Tongue (tissue), 2 donors: ENCODE data around the gene HOMER2. TPM values are rescaled to one million over a fixed set of nuclear protein-coding genes. Genes with fewer than 3 reads are reported as not detected.
A peak's percentile ranks its signal among the peaks of the same experiment; 100 is the strongest.
"Not testable (repeated sequence)": the region's sequence is repeated elsewhere in the genome, so short reads cannot be mapped to it uniquely, and the experiment has no call there.

Source experiments
- DNase-seq: peaks from one replicate; pipeline ENCODE4 v3.0.0-alpha.2; 2015
- total RNA-seq: library from RNA; depleted of rRNA; stranded (reverse); fragments of >200 nt; gene quantifications from one replicate; pipeline ENCODE4 v1.2.3, GENCODE V29; 2014

The HOMER2 gene
- total RNA-seq, result 38.4 TPM

DNA sequence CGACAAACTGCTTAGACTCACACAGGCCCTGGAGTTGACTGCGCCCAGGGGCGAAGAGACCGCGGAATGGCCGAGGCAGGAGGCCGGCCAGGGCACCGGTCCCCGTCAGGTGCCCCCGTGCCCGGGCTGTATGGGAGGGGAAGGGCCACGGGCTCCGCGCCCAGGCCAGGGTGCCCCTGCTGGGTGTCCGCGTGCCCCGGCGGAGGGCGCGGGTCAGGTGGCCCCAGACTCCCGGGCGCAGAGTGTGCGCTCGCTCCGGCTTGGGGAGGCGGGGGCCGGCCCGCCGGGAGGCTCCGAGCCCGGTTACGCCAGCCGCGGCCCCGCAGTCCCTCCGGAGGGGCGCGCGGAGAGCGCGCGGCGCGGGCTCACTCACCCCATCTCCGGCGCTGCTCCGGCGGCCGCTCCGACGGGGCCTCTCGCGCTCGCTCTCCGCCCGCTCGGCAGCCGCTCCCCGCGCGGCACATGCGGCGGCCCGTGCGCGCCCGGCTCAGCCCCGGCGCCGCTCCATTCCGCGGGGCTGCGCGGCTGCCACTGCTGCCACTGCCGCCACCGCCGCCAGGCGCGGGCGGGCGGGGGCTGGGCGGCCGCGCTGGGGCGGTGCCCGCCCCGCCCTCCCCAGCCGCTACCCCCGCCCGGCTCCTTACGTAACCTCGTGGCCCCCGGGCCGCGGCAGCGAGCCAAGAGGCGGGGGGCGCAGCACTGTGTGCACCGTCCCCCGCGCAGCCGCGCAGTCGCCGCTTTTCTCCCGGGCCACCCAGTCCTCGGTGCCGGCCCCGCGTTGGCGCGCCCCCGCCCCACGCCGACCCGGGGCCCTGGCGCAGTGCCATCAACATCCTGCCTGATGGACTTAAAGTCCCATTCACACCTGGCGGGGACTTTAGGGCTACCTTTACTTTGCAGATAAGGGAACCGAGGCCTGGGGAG, at the start of gene HOMER2:
HOMER2 (minus strand) TSS at position 563 of the 924 bp plus-strand sequence; CDS start at position 378, 185 bp downstream.
- peak; percentile 59 for DNase-seq

DNA sequence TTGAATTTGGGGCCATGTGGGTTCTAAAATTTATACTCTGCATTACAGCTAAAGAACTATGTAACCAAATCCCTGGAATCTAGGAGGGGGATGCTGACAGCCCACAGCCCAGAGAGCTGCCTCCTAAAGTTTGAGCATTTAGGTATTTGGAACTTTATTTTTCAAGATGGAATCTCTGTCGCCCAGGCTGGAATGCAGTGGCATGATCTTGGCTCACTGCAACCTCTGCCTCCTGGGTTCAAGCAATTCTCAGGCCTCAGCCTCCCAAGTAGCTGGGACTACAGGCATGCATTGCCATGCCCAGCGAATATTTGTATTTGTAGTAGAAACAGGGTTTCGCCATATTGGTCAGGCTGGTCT, 48.1 kb upstream of the HOMER2 start:
- not testable (repeated sequence) for DNase-seq

DNA sequence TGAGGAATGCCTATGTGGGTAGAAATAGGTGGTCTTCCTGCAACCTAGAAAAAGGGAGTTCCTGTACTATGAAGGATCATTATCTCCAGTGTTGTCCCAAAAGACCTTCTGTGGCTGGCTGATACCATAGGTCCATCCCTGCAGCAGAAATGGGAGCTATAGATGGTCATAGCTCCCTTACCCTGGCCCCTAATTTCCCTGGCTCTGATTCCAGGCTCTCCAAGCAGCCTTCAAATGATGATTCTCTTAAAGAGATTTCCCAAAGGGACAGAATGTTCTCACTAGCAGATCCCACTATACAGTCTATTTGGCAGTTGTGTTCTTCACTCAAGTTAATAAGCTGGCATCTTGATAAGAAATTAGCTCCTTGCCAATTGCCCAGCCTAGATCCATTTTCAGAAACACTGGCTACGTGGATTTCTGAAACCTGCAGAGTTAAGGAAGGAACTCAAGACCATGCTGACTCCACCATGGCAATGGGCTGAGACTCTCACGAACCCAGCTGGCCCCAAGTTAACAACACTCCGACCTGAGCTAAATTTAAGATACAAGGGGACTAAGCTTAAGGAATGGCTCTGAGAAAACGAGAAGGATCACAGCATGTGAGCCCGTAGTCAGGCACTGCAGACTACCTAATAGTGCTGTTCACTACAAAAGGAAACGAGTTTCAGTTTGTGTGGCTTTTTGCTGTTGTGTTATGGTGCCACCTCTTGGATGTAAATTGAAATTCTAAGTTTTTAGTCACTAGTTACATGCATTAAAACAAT, 47.6 kb upstream of the HOMER2 start:
- DNase-seq, result peak; percentile 69

DNA sequence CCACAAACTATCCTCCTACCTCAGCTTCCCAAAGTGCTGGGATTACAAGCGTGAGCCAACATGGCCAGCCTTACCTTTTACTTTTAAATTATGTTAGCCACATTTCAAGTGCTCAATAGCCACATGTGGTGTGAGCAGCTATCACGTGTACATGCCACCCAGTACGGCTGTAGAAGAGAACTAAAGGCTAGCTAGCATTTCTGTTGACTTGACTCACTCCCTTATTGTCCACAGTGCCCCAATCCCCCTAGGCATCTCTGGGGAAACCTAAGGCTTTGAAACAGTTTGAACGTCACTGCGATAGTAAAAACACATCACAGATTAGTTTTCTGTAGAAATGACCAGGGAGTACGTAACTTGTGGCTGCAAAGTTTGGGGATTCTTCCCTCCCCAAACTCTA, 46.9 kb upstream of the HOMER2 start:
- no peak for DNase-seq

DNA sequence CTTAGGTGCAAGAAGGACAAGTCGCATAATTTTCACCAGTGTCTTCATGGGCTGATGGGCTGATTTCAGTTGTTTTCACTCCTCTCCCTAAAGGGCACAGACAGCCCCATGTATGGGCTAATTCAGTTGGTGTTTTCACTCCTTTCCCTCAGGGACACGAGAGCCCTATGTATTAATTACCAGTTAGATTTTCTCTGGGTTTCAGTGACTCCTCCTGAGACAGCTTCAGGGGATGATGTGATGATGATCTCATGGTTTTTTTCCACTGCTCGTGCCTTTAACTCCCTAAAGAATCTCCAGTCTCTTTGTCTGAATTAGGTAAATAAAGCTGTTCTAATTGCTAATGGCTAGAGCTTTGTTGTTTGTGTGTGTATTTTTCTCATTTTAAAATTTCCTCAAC, 43.4 kb upstream of the HOMER2 start:
- no peak for DNase-seq

DNA sequence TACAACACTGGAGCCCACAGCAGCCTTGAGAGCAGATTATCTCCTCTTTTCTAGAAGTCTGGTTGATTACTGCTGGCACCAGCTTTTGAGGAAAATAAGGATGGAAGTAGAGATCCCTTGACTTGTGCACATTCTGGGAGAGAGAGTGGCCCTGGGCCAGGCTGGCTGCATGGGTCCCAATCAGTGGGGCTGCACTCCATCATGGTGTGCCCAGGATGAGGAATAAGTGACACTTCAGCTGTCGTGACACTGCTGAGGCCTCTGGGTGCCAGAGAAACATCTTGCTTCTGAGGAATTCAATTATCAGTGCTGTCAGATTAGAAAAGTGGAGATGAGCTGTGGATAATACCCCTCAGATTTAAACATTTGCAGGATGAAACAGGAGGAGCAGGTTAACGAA, 42.6 kb upstream of the HOMER2 start:
- DNase-seq, result no peak

DNA sequence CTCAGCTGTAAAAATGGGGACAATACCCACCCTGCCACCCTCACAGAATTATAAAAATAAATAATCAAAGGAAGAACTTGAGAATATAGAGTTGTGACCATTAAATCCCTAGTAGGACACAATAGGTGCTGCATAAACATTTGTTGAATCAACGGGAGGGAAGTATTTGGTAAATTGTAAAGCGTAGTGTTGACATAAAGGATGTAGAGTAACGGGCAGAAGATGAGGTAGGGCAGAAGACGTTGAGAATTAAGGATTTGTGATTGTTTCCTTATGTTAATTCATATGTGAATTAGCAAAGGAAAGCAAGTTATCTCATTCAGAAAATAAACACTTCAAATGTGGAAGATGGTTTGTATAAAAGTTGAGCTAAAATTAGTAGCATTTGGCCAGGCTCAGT, 40.6 kb upstream of the HOMER2 start:
- DNase-seq, result no peak

DNA sequence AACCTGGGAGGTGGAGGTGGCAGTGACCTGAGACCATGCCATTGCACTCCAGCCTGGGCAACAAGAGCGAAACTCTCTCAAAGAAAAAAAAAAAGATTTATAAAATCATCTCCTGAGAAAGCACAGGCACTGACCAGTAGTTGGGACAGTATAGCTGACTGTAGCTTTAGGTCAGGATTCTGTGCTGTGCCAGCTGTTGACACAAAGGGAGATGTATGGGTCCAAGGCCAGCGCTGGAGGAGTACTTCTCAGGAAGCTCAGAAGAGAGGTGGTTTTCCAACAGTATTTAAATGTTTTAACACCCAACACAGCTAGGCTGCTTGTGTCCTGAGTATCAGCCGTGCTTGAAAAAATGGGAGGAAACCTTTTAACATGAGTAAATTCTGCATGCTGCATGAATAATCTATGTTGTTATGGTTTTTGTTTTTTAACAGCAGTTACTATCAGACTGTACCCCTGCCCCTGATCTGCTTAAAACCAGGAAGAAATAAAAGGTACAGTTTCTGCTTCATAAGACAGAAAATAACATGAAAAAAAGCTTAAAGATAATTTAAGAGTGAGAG, 40.0 kb upstream of the HOMER2 start:
- no peak for DNase-seq

DNA sequence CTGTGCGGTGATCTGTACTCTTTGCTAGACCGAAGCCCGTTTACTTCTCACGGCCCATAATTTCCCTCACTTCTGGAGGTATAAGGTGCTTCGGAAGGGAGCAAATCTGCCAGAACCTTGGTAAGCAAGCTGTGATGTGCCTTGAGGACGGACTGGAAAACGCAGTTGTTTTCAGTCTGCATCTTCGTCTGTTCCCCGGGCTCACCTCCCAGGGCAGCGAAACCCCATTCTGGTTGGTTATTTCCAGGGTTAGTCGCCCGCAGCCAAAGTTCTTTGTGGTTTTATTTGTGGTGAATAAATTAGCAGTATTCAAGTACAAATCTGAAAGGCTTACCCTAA, 33.9 kb upstream of the HOMER2 start:
- no peak for DNase-seq

DNA sequence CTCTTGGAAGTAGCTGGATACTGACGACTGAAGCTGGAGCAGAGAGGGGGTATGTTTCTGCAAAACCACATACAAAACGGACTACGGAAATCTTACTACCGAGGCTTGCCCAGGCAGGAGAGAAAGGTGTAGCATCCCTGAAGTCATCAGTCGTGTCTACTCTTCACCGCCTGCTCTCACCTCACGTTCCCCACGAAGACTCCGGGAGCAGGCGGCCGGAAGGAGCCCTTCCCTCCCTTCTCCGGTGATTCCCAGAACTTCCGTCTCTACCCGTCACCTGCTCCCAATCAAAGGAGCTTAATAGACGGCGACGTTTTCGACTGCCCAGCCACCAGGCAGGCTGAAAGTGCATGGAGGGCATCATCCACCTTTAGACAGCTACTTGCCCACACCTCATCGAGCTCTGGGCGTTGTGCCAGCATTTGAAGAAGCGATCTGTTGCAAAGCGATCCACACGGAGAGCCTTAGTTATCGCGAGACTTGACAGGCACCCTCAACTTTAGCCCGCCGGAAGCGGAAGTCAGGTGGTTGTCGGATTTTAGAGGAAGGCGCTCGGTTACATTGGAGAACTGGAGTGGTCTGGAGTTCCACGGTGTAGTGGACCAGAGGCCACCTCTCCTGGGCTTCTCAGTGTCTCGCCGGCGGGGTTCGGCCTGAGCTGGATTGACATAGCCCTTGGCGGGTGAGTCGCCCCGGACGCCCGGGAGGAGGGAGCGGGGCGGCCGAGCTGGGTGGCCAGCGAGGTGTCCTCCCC, 33.3 kb upstream of the HOMER2 start, which contains the start of gene RAMAC:
RAMAC (plus strand) TSS at position 523 of the 754 bp plus-strand sequence. CDS start 2,809 bp downstream, outside the sequence.
- DNase-seq, result peak; percentile 98

DNA sequence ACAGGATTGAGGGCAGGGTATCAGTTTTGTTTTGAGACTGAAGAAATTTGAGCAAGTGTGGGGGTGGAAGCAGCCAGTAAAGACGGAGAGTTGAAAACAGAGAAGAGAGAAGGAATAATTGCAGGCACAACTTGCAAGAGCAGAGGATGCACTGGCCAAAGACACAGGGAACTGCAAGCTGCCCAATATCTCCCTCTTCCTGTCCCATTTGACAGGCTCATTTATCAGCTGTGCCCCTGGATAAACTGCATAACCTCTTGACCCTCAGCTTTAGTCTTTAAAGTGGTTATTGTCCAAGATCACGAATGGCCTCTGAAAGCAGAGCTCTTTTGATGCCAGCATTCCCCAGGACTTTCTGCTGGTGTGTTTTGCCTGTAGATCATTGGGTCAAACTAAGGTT, 28.5 kb upstream of the HOMER2 start:
- DNase-seq, result no peak

DNA sequence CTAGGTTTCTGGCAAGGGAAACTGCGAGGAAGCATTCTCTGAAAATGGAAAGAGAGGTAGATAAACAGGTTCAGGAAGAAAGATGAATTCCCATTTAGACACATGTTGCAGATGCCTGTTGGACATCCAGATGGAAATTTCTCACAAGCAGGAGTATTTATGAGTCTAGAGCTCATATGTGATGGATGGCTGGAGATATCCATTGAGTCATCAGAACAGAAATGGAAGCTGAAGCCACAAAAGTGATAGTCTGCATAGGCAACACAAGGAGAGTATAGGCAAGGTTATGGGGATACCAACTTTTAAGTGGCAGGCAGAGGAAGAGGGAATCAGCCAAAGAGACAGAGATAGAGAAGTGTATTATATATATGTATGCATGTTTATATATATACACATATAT, 27.2 kb upstream of the HOMER2 start:
- no peak for DNase-seq

DNA sequence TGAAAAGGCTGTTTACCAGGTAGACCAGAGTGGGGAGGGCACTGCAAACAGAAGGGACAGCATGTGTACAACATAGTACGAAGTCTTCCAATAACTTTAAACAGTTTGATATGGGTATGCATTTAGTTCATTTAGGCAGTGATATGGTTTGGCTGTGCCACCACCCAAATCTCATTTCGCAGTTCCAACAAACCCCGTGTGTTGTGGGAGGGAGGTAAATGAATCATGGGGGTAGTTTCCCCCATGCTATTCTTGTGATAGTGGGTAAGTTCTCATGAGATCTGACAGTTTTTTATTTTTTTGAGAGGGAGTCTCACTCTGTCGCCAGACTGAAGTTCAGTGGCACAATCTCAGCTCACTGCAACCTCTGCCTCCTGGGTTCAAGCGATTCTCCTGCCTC, 25.9 kb upstream of the HOMER2 start:
- no peak for DNase-seq

DNA sequence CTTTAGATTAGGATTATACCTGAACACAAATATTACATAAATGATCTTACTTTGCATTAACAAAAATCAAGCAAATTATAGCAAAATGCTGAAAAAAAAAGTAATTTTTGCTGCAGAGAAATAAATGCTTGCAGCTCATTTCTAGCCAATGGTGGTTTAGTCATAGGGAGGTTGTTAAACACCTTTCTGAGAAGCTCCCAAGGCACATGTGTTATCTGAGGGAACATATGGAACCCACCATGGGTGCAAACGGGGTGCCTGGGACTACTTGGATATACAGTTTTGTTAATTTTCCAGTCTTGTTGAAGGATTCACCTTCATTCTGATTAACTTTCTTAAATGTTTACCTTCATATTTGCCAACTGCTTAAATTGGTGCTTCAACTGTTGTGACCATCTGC, 24.6 kb upstream of the HOMER2 start:
- DNase-seq, result no peak

DNA sequence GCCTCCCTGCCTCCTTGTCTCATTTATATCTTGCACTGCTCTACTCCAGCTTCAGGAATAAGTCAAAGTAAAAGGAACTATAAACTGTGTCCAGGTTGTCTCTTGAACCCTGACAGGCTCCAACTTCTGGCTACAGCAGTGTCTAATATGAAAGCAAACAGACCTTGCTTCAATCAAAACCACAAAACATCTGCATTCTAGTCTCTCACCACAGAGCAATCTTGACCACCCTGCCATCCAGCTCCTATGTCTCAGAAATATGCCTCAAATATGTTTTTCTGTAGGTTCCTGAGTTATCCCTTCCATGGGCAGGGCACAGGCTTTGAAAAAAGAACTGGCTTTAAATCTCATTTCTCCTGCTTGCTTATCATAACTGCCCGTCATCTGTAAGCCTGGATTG, 20.5 kb upstream of the HOMER2 start:
- DNase-seq, result no peak

DNA sequence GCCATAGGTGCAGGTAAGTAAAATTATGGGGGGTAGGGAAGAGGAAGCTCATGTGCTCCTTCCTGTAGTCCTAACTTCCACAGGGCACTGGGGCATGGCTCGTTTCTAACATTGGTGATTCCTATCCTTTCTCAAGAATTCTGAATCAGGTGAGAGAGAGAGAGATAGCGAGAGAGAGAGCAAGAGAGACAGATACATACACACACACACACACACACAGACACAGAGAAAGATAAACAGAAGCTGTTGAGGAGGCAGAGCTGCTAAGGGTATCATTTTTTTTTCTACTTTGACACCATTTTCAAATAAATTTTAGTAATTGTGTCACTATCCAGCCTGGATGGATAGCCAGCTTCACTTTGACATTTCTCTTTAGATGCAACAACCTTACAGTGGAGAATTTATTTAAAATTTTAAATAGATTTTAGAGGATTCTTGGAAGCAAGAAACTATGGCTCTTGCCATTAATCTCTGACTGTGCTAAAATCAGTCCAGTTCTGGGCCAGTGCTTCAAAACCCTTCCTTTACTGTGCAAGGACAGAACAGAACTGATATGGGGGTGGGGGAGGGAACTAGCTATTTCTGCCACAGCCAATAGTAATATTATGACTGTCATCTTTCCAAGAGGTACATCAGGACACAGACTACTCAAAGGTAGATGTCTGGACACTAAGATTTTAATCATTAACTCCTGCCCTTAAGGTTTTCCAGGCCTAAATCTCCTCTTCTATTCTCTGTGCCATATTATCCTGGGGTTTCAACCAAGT, 18.9 kb upstream of the HOMER2 start:
- no peak for DNase-seq

DNA sequence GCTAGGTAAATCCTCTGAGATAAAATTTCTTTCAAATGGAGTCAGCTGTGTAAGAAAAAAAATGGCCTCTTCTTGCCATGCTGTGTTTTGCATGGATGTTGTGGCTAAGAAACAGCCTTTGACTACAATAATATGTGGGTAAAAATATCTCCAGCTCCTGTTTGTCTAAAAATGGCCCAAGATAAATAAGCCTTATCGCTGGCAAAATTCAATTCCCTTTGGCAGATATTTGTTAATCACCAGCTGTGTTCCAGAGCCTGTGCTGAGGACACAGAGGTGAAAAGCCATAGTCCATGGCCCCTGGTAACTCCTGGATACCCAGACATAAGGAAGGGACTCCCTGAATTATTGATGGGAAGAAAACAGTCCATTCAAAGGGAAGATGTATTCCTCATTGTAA, 18.2 kb upstream of the HOMER2 start:
- no peak for DNase-seq

DNA sequence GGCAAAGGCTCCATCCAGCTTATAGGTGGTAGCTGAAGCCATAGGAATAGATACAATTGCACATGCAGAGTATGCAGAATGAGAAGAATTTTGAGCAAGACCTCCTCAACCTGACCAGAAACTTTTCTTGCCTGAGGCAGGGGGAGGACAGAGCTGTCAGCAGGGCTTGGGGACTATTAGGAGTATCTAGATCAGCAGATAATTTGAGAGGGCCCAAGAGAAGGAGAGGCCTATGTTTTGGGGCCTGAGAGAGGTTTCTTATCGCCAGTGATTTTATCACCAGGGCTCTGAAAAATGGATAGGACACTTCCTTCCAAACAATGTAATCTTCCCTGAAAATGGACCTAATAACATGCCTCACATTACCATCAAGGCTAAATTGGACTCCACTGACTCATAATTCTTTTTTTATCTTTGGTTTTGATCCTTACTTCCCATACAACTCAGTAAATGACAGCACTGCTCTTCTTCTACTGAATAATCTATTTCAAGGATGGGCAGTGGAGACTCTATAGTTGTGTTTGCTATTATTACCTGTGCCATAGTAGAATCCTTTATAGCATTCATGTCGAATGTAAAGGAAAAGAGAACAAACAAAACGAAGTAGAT, 17.7 kb upstream of the HOMER2 start:
- DNase-seq, result no peak

DNA sequence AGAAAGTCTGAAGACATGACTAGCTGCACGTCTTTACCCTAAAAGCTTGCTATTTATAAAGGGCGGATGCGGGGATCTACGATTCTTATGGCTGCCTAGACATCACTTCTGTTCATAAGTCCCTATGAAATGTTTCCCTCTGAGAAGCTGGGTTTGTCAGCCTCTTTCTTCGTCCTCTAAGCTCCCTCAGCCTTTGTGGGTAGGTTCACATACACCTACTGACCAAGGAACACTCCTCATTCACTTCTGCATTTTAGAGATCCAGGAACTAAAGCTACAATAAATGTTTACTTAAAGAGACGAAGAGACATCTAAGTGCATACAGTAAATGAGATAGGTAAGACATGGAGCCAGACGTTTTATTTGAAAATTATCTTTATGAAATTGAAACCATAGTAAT, 16.8 kb upstream of the HOMER2 start:
- DNase-seq, result no peak

DNA sequence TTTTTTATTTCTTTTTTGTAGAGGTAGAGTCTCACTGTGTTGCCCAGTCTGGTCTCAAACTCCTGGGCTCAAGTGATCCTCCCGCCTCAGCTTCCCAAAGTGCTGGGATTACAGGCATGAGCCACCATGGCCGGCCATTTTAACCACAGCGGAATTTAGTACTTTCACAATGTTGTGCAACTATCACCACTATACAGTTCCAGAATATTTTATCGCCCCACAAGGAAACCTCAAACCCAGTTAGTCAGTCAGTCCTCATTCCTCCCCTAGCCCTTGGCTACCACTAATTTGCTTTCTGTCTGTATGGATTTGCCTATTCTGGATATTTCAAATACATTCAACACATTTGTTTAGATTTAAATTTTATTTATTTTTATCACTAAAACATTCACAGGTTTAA, 15.5 kb upstream of the HOMER2 start:
- DNase-seq, result no peak

DNA sequence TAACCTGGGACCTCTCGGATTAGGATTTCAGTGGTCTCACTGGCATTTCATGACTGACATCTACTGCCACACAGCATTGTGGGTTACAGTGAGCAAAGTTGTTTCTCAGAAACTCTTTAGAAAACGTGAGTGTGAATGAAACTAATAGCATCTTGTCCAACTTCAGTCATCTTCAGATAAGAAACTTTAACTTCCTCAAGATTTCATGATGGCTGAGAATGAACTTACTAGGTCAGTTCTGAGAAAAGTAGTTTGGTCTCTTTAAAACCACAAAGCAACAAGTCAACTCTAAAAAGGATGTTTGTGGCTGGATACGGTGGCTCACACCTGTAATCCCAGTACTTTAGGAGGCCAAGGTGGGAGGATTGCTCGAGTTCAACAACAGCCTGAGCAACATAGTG, 14.2 kb upstream of the HOMER2 start:
- no peak for DNase-seq
